Esophagus squamous epithelium (tissue), 5 donors: ENCODE data around the gene MFN1. TPM values are rescaled to one million over a fixed set of nuclear protein-coding genes. Genes with fewer than 3 reads are reported as not detected.
"Not testable (repeated sequence)": the region's sequence is repeated elsewhere in the genome, so short reads cannot be mapped to it uniquely, and the experiment has no call there.

ENCODE experiments used
- DNase-seq: peaks from one replicate; lab custom pipeline; 2025; lab: John Stamatoyannopoulos, UW
- H3K27ac ChIP-seq, 4 donors: fragments of 200-600 bp; sonication (generic); one replicate each; pipeline ENCODE4 v1.5.1; 2016 to 2019; ENCODE audit warnings: mild to moderate bottlenecking in 1 of 4
- H3K27me3 ChIP-seq, 4 donors: fragments of 200-600 bp; sonication (generic); 1 replicate in 3 of 4; 2 replicates in 1 of 4; pipeline versions ENCODE4 v1.5.1 to v1.6.0; 2017 to 2021; ENCODE audit warnings: antibody characterized with exemption in 1 of 4
- H3K36me3 ChIP-seq, 3 donors: fragments of 200-600 bp; sonication (generic); one replicate each; pipeline ENCODE4 v1.5.1; 2016 to 2019
- H3K4me1 ChIP-seq, 3 donors: fragments of 200-600 bp; sonication (generic); one replicate each; pipeline ENCODE4 v1.5.1; 2017 to 2019
- H3K4me3 ChIP-seq, 4 donors: fragments of 200-600 bp; sonication (generic); 1 replicate in 3 of 4; 2 replicates in 1 of 4; pipeline ENCODE4 v1.5.1; 2016 to 2019; ENCODE audit warnings: mild to moderate bottlenecking in 2 of 4, moderate library complexity in 1 of 4
- H3K9me3 ChIP-seq, 3 donors: fragments of 200-600 bp; sonication (generic); one replicate each; pipeline ENCODE4 v1.5.1; 2016 to 2019
- CTCF ChIP-seq, 6 experiments: fragments of 450-650 bp in 4 of 6; fragments of 200-600 bp in 2 of 6; sonication (generic) in 2 of 6; IDR thresholded peaks; one replicate each; pipeline ENCODE4 v1.5.1; 2016 to 2019; ENCODE audit warnings: antibody characterized with exemption in 6 of 6, mild to moderate bottlenecking in 4 of 6, moderate library complexity in 4 of 6
- POLR2A ChIP-seq, 4 donors: fragments of 450-650 bp; IDR thresholded peaks; one replicate each; pipeline ENCODE4 v1.6.1; 2017; ENCODE audit warnings: antibody characterized with exemption in 4 of 4, mild to moderate bottlenecking in 4 of 4, moderate library complexity in 3 of 4
- WGBS, 2 donors: methylation state at CpG; one replicate each; pipeline ENCODE4 v1.1.5; 2018; 5-methylcytosine and 5-hydroxymethylcytosine counted together
- intact Hi-C: fragments of 100-400 bp; cut with DNase I; formaldehyde crosslinking; loops from one replicate; pipeline ENCODE4 v1.15.0; 2022
- total RNA-seq, 4 donors: library from RNA; depleted of rRNA; stranded (reverse); fragments of >200 nt; gene quantifications; one replicate each; pipeline ENCODE4 v1.1.0, GENCODE V29; 2016
- donor health status: DM: yes; HTN: yes; CAD: no.

Gene MFN1
- total RNA-seq, 4 donors from 2014 or later, result 25.2 to 55.3 (median 38.2) TPM

GRCh38 chr3:179301645-179302044 is 45.9 kb upstream of the MFN1 start:
- Histone ChIP-seq H3K4me1 (no peaks in the 10 kb centered on the region), H3K27me3 (no peaks in the 10 kb centered on the region), H3K27ac (no peak overlapping the region), H3K9me3 (no peaks in the 10 kb centered on the region), H3K4me3 (no peak overlapping the region), H3K36me3 (no peaks in the 10 kb centered on the region)
- 60 to 93% methylated on average over 2 to 3 of the region's 3 CpGs for WGBS, 2 donors
- intact Hi-C loops, result no loop called here
- TF ChIP-seq POLR2A (IDR thresholded peaks at IDR 0.05), result no peak
- no peak for TF ChIP-seq CTCF (IDR thresholded peaks at IDR 0.05)
- DNase-seq, result no peak

GRCh38 chr3:179302111-179302510 is 45.4 kb upstream of the MFN1 start:
- H3K4me1 ChIP-seq, result no peaks in the 10 kb centered on the region
- WGBS, 2 donors, result 85 to 90% methylated on average over 7 of the region's 7 CpGs
- no peaks in the 10 kb centered on the region for H3K36me3 ChIP-seq
- H3K9me3 ChIP-seq, result no peaks in the 10 kb centered on the region
- intact Hi-C loops, result no loop called here
- no peaks in the 10 kb centered on the region for H3K27me3 ChIP-seq
- no peak for TF ChIP-seq POLR2A (IDR thresholded peaks at IDR 0.05)
- TF ChIP-seq CTCF (IDR thresholded peaks at IDR 0.05), result no peak
- H3K27ac ChIP-seq, result no peak overlapping the region
- no peak overlapping the region for H3K4me3 ChIP-seq
- no peak for DNase-seq

- intact Hi-C loops, result no loop called here
- H3K36me3 ChIP-seq, result no peaks in the 10 kb centered on the region
- DNase-seq, result no peak
- H3K27me3 ChIP-seq, result no peaks in the 10 kb centered on the region
- TF ChIP-seq POLR2A (IDR thresholded peaks at IDR 0.05), result no peak
- no peak for TF ChIP-seq CTCF (IDR thresholded peaks at IDR 0.05)
- H3K4me3 ChIP-seq, result no peak overlapping the region
- H3K9me3 ChIP-seq, result no peaks in the 10 kb centered on the region
- 15 to 19% methylated on average over 2 of the region's 2 CpGs for WGBS, 2 donors
- H3K27ac ChIP-seq, result no peak overlapping the region
- H3K4me1 ChIP-seq, result no peaks in the 10 kb centered on the region
Measured at GRCh38 chr3:179304605-179305004, 42.9 kb upstream of the MFN1 start.

- H3K27me3 ChIP-seq, intact Hi-C loops, H3K4me3 ChIP-seq, H3K36me3 ChIP-seq, H3K4me1 ChIP-seq, H3K27ac ChIP-seq, H3K9me3 ChIP-seq, DNase-seq: not testable (repeated sequence)
- WGBS, 2 donors, result 44 to 78% methylated on average over 2 of the region's 2 CpGs
Measured at GRCh38 chr3:179307362-179307761, 40.1 kb upstream of the MFN1 start.

GRCh38 chr3:179308001-179308400 is 39.5 kb upstream of the MFN1 start:
- no peak overlapping the region for H3K27ac ChIP-seq
- no peak for DNase-seq
- no peaks in the 10 kb centered on the region for H3K27me3 ChIP-seq
- H3K9me3 ChIP-seq, result no peaks in the 10 kb centered on the region
- H3K4me3 ChIP-seq, result no peak overlapping the region
- no peaks in the 10 kb centered on the region for H3K4me1 ChIP-seq
- no peak for TF ChIP-seq POLR2A (IDR thresholded peaks at IDR 0.05)
- no peak for TF ChIP-seq CTCF (IDR thresholded peaks at IDR 0.05)
- H3K36me3 ChIP-seq, result no peaks in the 10 kb centered on the region
- intact Hi-C loops, result no loop called here
